GM18907 (cell line): ENCODE measurements around the gene NFIX.

Experiments
- ATAC-seq: cut with Tn5 transposase; IDR thresholded peaks from one replicate; pipeline ENCODE4 v1.9.1; 2021; ENCODE audit warnings: mild to moderate bottlenecking, moderate library complexity; ENCODE audit not compliant: unreplicated experiment

NFIX gene

DNA sequence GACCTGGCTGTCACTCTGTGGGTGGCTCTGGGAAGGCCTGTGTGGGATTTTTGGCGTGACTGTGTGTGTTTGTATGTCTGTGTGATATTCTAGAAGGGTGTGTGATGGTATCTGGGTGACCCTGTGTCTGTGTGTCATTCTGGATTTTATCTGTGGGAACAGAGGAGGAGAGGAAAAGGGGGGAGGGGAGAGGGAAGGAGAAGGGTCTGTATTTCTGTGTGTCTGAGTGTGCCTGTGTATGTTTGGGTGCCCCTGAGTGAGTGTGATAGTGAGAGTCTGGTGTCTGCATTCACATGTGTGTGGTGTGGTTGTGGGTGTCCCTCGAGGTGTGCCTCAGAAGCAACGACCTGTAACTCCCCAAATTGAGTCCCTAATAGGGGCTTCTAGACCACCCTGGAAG lies 8.1 kb upstream of the NFIX start:
- ATAC-seq: no peak

DNA sequence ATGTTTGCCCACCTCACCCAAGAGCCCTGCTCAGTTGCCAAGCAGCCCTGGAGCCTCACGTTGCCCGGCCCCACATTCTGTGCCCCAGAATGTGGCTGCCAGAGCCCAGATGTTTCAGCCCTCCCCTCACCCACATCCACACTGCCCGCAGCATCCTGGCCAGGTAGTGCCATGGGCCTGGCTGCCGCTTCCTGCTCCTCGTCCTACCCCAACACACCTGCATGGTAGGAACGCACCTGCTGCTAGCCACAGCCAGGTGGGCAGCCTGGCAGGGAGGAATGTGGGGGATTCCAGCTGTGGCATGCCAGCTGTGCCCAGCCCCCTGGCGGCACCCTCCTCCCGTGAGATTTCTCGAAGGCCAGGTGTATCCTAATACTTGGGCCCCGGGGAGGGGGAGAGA lies 7.5 kb upstream of the NFIX start:
- ATAC-seq: no peak

GRCh38 chr19:12990431-12990830 lies 4.8 kb upstream of the NFIX start:
- no peak for ATAC-seq

DNA sequence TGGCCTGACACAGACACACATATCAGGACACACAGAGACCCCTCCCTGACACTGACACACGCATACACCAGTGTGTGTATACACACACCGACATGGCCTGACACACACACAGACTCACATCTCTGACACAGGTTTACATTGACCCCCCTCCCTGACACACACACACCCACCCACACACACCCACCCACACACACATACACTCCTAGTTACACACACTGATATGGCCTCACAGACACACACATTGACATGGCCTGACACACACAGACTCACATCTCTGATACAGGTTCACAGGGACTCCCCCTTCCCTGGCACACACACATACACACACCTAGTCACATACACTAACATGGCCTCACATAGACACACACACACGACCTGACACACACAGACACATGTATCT lies 4.4 kb upstream of the NFIX start:
- no peak for ATAC-seq

DNA sequence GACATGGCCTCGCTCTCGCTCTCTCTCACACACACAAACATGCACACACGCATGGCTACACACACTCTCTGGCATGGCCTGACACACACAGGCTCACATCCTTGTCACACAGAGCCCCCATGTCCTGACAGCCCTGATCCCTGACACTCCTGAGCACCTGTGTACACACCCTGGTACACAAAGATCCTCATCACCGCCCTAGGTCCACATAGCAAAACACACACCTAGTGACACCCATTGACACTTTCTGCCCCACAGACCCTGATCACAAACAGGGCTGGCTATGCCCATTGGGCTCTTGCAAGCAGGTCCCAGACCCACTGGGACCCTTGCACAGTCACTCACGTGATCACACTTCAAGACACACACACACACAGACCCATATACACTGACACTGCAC lies 4.0 kb upstream of the NFIX start:
- no peak for ATAC-seq

- ATAC-seq: no peak
These were observed 2.5 kb upstream of the NFIX start for GRCh38 chr19:12992729-12993128.

GRCh38 chr19:12993562-12993961 lies 1.7 kb upstream of the NFIX start:
- ATAC-seq: no peak

DNA sequence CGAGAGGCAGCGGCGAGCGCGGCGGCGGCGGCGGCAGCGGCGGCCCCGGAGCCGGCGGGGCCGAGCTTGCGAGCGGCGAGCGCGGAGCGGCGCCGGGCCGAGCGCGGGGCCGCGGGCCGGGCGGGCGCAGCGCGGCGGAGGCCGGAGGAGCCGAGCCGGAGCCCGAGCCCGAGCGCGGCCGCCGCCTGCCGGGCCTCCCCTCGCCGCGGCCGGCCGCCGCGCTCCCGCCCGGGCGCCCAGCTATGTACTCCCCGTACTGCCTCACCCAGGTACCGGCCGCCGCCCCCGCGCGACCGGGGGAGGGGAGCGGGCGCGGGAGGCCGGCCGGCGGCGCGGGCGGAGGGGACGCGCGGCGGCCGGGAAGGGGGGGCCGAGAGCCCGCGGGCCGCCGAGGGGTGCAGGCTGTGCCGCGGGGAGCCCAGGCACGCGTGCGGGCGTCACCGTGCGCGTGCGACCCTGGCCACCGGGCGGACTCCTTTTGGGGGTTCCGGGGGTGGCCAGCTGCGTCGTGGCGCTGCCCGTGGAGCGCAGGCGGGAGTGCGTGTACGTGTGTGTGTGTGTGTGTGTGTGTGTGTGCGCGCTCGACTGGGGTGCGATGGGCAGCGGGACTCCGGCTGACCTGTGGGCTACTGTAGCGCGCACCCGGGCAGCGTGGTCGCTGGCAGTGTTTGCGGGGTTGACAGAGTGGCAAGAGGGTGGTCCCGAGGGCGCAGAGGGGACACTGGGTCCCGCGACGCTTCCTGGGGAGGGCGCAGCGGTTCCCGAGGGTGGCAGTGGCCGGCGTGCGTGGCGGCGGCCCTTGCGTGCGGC lies 526 bp downstream of the NFIX start:
- no peak for ATAC-seq

DNA sequence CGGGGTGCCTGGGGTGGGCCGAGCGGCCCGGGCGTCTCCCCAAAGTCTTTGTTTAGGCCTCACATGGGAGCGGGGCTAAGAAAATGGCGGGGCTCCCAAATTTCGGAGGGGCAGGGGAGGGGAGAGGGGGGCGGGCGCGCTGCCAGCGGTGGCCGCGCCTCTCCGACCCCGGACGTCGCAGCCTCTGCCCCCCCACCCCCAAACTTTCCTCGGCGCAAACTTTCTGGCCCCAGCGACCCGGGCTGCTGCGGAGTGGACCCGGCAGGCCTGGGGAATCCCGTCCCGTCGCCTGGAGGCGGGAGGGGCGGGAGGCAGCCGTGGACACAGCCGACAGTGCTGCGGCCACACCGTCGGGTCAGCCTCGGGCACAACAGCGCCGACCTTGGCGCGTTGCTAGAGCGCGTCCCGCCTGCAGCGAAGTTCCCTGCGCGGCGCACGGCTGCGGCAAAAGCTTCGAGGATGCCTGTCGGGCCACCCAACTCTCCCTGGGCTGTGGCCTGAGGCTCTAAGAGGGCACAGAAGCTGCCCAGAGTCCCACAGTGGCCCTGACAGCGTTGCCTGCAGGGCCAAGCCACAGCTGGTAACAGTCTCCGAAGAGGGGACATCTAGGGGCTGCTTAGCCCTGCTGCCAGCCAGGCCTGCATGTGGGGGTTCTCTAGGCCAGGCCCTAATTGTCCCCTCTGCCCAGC lies 1.3 kb downstream of the NFIX start:
- no peak for ATAC-seq

DNA sequence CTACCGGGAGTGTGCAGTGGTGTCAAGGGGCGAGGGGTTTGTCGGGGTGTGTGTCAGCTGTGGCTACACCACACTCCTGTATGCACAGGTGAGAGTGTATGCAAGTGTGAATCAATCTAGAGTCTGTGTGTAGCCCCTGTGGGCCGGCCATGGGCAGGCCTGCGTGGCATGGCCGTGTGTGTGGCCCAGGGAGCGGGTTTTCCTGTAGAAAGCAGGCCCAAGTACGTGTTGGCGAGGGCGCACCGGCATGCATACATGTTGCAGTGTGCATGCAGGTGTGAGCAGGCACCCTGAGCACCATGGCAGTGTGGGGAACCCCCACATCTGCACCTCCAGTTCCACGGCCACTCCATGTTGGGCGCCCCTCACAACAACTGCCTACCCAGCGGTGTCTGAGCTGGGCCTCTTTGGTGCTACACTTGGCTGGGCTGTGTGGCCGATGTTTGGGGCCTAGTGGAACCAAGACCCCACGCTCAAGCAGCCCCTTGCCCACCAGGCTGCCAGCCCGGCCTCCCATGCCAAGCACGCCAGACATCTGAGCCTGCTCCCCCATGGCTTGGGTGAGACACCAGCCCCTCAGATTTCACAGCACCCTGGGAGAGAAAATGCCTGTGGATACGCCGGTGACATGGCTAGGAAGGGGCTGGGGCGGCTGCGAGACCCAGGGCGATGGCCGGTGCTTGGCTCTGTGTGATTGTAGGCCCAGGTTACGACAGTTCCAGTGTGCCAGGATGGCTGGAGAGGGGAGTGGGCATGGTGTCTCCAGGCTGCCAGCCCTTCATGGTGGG lies 2.1 kb downstream of the NFIX start:
- no peak for ATAC-seq

- ATAC-seq: no peak
These were observed 3.0 kb downstream of the NFIX start for GRCh38 chr19:12997967-12998940.

GRCh38 chr19:13001166-13001501 lies 5.9 kb downstream of the NFIX start:
- ATAC-seq: no peak

- ATAC-seq: no peak
These were observed 6.4 kb downstream of the NFIX start for GRCh38 chr19:13001502-13002165.

DNA sequence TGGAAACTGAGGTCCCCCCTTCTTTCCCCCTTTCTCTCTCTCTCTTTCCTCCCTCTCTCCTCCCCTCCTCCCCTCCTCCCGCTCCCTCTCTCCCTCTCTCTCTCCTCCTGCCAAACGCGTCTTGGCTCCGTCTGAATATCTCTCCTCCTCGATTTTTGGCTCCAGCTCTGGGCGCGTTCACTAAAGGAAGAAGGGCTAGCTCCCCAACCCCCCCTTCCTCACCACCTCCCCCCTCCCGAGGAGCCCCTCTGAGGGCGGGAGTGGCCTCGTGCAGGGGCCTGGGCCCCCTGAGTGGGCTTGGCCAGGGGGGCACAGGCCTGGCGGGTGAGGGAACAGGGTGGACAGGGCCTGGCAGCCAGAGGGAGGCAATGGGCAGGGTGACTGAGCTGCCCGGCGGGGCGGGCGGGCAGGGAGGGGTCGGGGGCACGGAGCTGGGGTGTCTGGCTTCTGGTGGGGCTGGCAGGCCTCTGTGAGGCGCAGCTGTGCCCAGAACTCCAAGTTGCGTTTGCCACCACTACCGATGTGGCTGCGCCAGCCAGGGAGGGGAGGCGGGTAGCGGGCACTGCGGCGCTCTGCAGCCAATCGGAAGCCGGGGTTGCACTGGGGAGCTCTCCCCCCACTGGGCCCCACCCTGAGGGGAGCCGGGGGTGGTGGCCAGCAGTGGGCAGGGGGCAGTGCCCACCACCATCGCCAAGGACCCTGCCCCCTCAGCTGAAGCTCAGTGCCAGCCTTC lies 7.1 kb downstream of the NFIX start:
- ATAC-seq: no peak

DNA sequence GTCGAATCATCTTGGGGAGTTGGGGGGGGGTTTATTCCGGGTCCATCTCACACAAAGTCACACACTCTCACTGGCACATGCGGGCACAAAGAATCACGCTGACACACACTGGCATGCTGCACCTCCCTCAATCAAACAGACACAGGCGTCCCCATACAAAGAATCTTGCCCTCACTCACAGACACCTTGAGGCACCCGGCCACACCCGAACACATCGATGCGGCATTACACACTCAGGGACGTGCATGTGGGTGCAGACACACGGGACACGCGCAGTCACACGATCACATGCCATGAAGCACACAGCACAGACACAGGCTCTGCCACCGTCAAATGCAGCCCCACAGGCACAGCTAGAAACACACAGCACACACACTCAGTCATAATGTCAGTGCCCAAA lies 7.8 kb downstream of the NFIX start:
- ATAC-seq: no peak

DNA sequence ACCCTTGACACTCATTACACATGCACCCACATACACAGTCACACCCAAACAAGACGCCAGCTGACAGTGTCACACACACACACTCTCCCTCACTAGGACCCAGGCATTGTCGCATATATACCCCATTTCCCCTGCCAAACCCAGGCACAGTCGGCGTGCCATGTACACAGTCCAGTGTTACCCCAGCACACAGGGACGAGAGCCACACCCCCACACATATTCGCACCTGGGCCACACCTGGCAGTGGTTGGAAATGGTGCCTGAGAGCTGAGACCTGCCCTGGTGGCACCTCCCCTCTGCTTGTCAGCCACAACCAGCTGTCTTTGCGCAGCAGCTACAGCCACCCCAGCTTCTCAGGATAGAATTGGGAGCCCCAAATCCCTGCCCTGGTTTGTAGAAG lies 9.0 kb downstream of the NFIX start:
- no peak for ATAC-seq

DNA sequence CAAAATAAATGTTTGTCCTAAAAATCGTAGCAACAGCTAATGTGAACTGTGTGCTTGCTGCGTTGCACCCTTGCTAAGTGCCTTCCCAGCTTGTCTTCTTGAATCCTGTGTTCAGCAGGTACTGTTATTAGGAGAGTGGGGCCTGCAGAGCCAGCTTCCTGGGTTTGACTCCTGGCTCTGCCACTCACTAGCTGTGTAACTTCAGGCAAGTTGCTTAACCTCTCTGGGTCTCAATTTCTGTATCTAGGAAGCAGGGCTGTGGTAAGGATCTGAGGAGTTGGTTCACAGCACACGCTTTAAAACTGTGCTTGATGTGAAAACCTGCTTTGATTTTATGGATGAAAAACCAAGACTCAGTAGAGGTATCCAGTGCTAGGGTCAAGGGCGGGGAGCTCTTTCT lies 10.0 kb downstream of the NFIX start:
- ATAC-seq: no peak

DNA sequence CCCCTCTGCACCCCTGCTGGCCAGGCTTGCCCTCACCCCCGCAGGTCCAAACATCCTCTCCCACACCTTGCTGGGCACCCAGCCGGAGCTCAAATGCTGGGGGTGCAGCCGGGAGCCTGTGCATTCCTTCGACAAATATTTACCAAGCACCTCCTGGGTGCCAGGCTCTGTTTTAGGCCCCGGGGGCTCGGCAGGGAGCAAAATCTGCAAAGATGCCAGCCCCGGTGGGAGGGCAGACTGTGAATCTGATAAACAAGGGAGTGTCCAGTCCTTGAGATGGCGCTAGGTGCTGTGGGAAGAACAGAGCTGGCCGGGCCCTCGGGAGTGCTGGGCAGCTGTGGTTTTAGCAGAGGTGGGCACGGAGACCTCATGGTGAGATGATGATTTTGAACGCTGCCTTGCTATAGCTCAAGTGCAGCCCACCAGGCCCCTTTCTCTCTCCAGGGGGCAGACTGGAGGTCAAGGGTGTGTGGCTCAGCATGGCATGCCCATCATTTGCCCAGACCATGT lies 10.6 kb downstream of the NFIX start:
- ATAC-seq: no peak
